H9 (cell line): ENCODE measurements around the gene RAF1. TPM values are rescaled to one million over a fixed set of nuclear protein-coding genes. Genes with fewer than 3 reads are reported as not detected.
A peak's percentile ranks its signal among the peaks of the same experiment; 100 is the strongest.

Experiments
- DNase-seq: peaks from one replicate; pipeline ENCODE4 v3.0.0-alpha.2; 2017
- H2AFZ ChIP-seq: one replicate; pipeline ENCODE4 v1.6.1; 2013; ENCODE audit warnings: mild to moderate bottlenecking, low read length, control low read depth, moderate library complexity
- H2AK5ac ChIP-seq: 2 replicates; pipeline ENCODE4 v1.6.1; 2013; ENCODE audit warnings: low read length, control low read depth, mixed read lengths; ENCODE audit not compliant: insufficient read length
- H2BK120ac ChIP-seq: one replicate; pipeline ENCODE4 v1.6.1; 2013; ENCODE audit warnings: low read depth, mild to moderate bottlenecking, low read length, control low read depth, inconsistent platforms; ENCODE audit not compliant: poor library complexity, severe bottlenecking
- H2BK12ac ChIP-seq: 2 replicates; pipeline ENCODE4 v1.6.1; 2013; ENCODE audit warnings: low read length, control low read depth, mixed read lengths, low read depth; ENCODE audit not compliant: insufficient read length
- H2BK15ac ChIP-seq: 2 replicates; pipeline ENCODE4 v1.6.1; 2013; ENCODE audit warnings: low read depth, low read length, control low read depth
- H2BK20ac ChIP-seq: one replicate; pipeline ENCODE4 v1.6.1; 2013; ENCODE audit warnings: low read depth, mild to moderate bottlenecking, low read length, control low read depth, inconsistent platforms; ENCODE audit not compliant: poor library complexity, severe bottlenecking
- H2BK5ac ChIP-seq: 2 replicates; pipeline ENCODE4 v1.6.1; 2013; ENCODE audit warnings: low read length, control low read depth, mixed read lengths; ENCODE audit not compliant: insufficient read length
- H3K14ac ChIP-seq: 2 replicates; pipeline ENCODE4 v1.6.1; 2013; ENCODE audit warnings: low read length, control low read depth; ENCODE audit not compliant: insufficient read depth
- H3K18ac ChIP-seq: 2 replicates; pipeline ENCODE4 v1.6.1; 2013; ENCODE audit warnings: low read depth, mild to moderate bottlenecking, mixed read lengths, low read length, control low read depth; ENCODE audit not compliant: insufficient read length
- H3K23ac ChIP-seq: 2 replicates; pipeline ENCODE4 v1.6.1; 2013; ENCODE audit warnings: low read length, control low read depth, mixed read lengths, low read depth; ENCODE audit not compliant: insufficient read length
- H3K23me2 ChIP-seq: 2 replicates; pipeline ENCODE4 v1.6.1; 2013; ENCODE audit warnings: low read depth, mild to moderate bottlenecking, mixed read lengths, low read length, control low read depth; ENCODE audit not compliant: insufficient read length, poor library complexity, severe bottlenecking
- H3K27ac ChIP-seq: 2 replicates; pipeline ENCODE4 v1.5.1; 2013; ENCODE audit warnings: low read length, control low read depth, mixed read lengths, low read depth; ENCODE audit not compliant: insufficient read length
- H3K27me3 ChIP-seq: 2 replicates; pipeline ENCODE4 v1.6.1; 2013; ENCODE audit warnings: low read length, control low read depth, inconsistent platforms; ENCODE audit not compliant: insufficient read depth
- H3K4ac ChIP-seq: 2 replicates; pipeline ENCODE4 v1.6.1; 2013; ENCODE audit warnings: low read depth, mild to moderate bottlenecking, control low read depth, inconsistent platforms, low read length, moderate library complexity
- H3K4me1 ChIP-seq: 2 replicates; pipeline ENCODE4 v1.6.1; 2013; ENCODE audit warnings: low read length, control low read depth, inconsistent platforms; ENCODE audit not compliant: insufficient read depth
- H3K4me2 ChIP-seq: 2 replicates; pipeline ENCODE4 v1.6.1; 2013; ENCODE audit warnings: low read length, control low read depth, mixed read lengths; ENCODE audit not compliant: insufficient read length, insufficient read depth
- H3K56ac ChIP-seq: 2 replicates; pipeline ENCODE4 v1.6.1; 2013; ENCODE audit warnings: low read depth, mild to moderate bottlenecking, mixed read lengths, low read length, control low read depth; ENCODE audit not compliant: insufficient read length
- H3K79me1 ChIP-seq: 2 replicates; pipeline ENCODE4 v1.6.1; 2013; ENCODE audit warnings: low read depth, mild to moderate bottlenecking, moderate library complexity, low read length, control low read depth, inconsistent platforms; ENCODE audit not compliant: insufficient read depth, poor library complexity, severe bottlenecking
- H3K79me2 ChIP-seq: 2 replicates; pipeline ENCODE4 v1.6.1; 2013; ENCODE audit warnings: low read length, control low read depth, inconsistent platforms; ENCODE audit not compliant: insufficient read depth
- H3K9ac ChIP-seq: 2 replicates; pipeline ENCODE4 v1.6.1; 2013; ENCODE audit warnings: low read length, control low read depth, mixed read lengths; ENCODE audit not compliant: insufficient read length; ENCODE audit errors: extremely low read depth
- H3K9me3 ChIP-seq: one replicate; pipeline ENCODE4 v1.6.1; 2013; ENCODE audit warnings: low read depth, low read length, inconsistent platforms; ENCODE audit not compliant: control insufficient read depth
- H3T11ph ChIP-seq: one replicate; pipeline ENCODE4 v1.6.1; 2013; ENCODE audit warnings: mild to moderate bottlenecking, low read length, control low read depth, inconsistent platforms
- H4K20me1 ChIP-seq: one replicate; pipeline ENCODE4 v1.6.1; 2013; ENCODE audit not compliant: control insufficient read depth, insufficient read length, insufficient read depth
- H4K5ac ChIP-seq: 2 replicates; pipeline ENCODE4 v1.6.1; 2013; ENCODE audit warnings: low read depth, mild to moderate bottlenecking, mixed read lengths, low read length, control low read depth; ENCODE audit not compliant: insufficient read length
- H4K8ac ChIP-seq: replicated peaks from 2 replicates; pipeline ENCODE4 v1.6.1; 2013; ENCODE audit warnings: low read length, control low read depth, mixed read lengths, low read depth; ENCODE audit not compliant: insufficient read length
- H4K91ac ChIP-seq: 2 replicates; pipeline ENCODE4 v1.6.1; 2013; ENCODE audit warnings: low read depth, mild to moderate bottlenecking, moderate library complexity, mixed read lengths, low read length, control low read depth; ENCODE audit not compliant: insufficient read length
- H3K27ac Mint-ChIP-seq, 3 experiments: 2 replicates in 2 of 3; 3 replicates in 1 of 3; pipeline ENCODE4 v1.8.0; 2020 to 2021; ENCODE audit warnings: mixed read lengths in 3 of 3, mild to moderate bottlenecking in 1 of 3, moderate library complexity in 1 of 3
- H3K27me3 Mint-ChIP-seq: 2 replicates; pipeline ENCODE4 v1.8.0; 2021; ENCODE audit warnings: low read depth, mild to moderate bottlenecking, moderate library complexity, mixed read lengths
- H3K36me3 Mint-ChIP-seq, 3 experiments: 2 replicates in 2 of 3; 3 replicates in 1 of 3; pipeline ENCODE4 v1.8.0; 2020 to 2021; ENCODE audit warnings: low read depth in 3 of 3, mixed read lengths in 3 of 3; ENCODE audit not compliant: insufficient read depth in 1 of 3
- H3K4me1 Mint-ChIP-seq, 2 experiments: 2 replicates each; pipeline ENCODE4 v1.8.0; 2020; ENCODE audit warnings: mixed read lengths in 2 of 2
- H3K4me3 Mint-ChIP-seq, 2 experiments: 2 replicates in 1 of 2; 3 replicates in 1 of 2; pipeline ENCODE4 v1.8.0; 2020 to 2021; ENCODE audit warnings: mild to moderate bottlenecking in 2 of 2, mixed read lengths in 2 of 2, moderate library complexity in 1 of 2
- H3K9me3 Mint-ChIP-seq, 2 experiments: 2 replicates in 1 of 2; 3 replicates in 1 of 2; pipeline ENCODE4 v1.8.0; 2020; ENCODE audit warnings: mild to moderate bottlenecking in 2 of 2, mixed read lengths in 2 of 2, moderate library complexity in 1 of 2
- CTCF ChIP-seq: fragments of 200-600 bp; sonication (generic); conservative IDR thresholded peaks from 3 replicates; pipeline ENCODE4 v1.8.0; 2021; ENCODE audit warnings: antibody characterized with exemption, mild to moderate bottlenecking
- WGBS: extraction: QIAGEN DNeasy Blood & Tissue Kit; methylation state at CpG from one replicate; pipeline ENCODE4 v1.1.7; 2013; ENCODE audit warnings: missing lambda C conversion rate, low lambda C conversion rate, mixed read lengths; ENCODE audit not compliant: insufficient read length; ENCODE audit errors: extremely low coverage; 5-methylcytosine and 5-hydroxymethylcytosine counted together
- total RNA-seq: library from RNA; stranded (reverse); gene quantifications from 2 replicates; pipeline ENCODE4 v1.2.1, GENCODE V29; 2021

RAF1 gene
- total RNA-seq, 1 experiment from 2014 or later, result 112 TPM

GRCh38 chr3:12659316-12660015, 4.5 kb downstream of the RAF1 start:
- Histone ChIP-seq H3K23me2 (peaks cover 11% of the 10 kb centered on the region), H3T11ph (no peak overlapping the region), H2BK120ac (no peak overlapping the region), H4K8ac (no peak overlapping the region), H3K56ac (no peak overlapping the region), H3K27me3 (no peaks in the 10 kb centered on the region), H2BK15ac (no peak overlapping the region), H2AK5ac (no peak overlapping the region), H4K5ac (no peak overlapping the region), H3K18ac (no peak overlapping the region), H2BK12ac (no peak overlapping the region), H3K23ac (no peak overlapping the region), H3K14ac (no peak overlapping the region), H4K20me1 (no peaks in the 10 kb centered on the region), H3K79me1 (peaks cover 6% of the 10 kb centered on the region), H2BK5ac (no peak overlapping the region), H3K9me3 (no peaks in the 10 kb centered on the region), H2BK20ac (no peak overlapping the region), H3K9ac (no peak overlapping the region), H3K4ac (no peak overlapping the region), H2AFZ (no peak overlapping the region), H3K27ac (no peak overlapping the region), H3K4me2 (no peak overlapping the region), H3K79me2 (peaks cover 72% of the 10 kb centered on the region), H3K4me1 (no peaks in the 10 kb centered on the region; the same call in 1 of the 2 replicates), H4K91ac (no peak overlapping the region)
- Mint-ChIP-seq H3K4me3 (no peak overlapping the region), H3K27me3 (no peaks in the 10 kb centered on the region; the same call in 1 of the 2 replicates), H3K4me1 (peaks cover 36 to 46% of the 10 kb centered on the region in 2 experiments), H3K27ac (peak overlapping the region in 2 of 3 experiments; percentile 42 to 54; a peak in 3 of 7 replicates), H3K36me3 (peaks cover 0 to 8% (median 0%) of the 10 kb centered on the region in 3 experiments; a peak in 2 of 7 replicates), H3K9me3 (no peaks in the 10 kb centered on the region)
- WGBS, result no CpG with 5 or more reads among the region's 3 CpGs
- no peak for TF ChIP-seq CTCF
- no peak for DNase-seq
